ENCODE data around the gene KSR1. TPM values are rescaled to one million over a fixed set of nuclear protein-coding genes. Genes with fewer than 3 reads are reported as not detected.
A peak's percentile ranks its signal among the peaks of the same experiment; 100 is the strongest.
"Not testable (repeated sequence)": the region's sequence is repeated elsewhere in the genome, so short reads cannot be mapped to it uniquely, and the experiment has no call there.

KSR1 gene
- total RNA-seq, 1 experiment from 2014 or later, result 41.7 TPM

- POLR2A ChIA-PET (ENCODE audit: low non-redundant PET), result no interaction called here
Measured at GRCh38 chr17:27651411-27652345, 195.4 kb downstream of the KSR1 start.

GRCh38 chr17:27653449-27653971 lies 197.3 kb downstream of the KSR1 start:
- H3K36me3 ChIP-seq (ENCODE audit: insufficient read depth, low read length, poor library complexity, severe bottlenecking); POLR2A ChIA-PET (ENCODE audit: low non-redundant PET); H3K27ac ChIP-seq (ENCODE audit: low read depth, low read length, poor library complexity, severe bottlenecking); H3K4me3 ChIP-seq (ENCODE audit: low read depth, low read length, poor library complexity, severe bottlenecking); H3K9me3 ChIP-seq (ENCODE audit: low read depth, low read length, poor library complexity, severe bottlenecking); DNase-seq (ENCODE audit: low spot score); BruUV-seq (replicated peaks); H3K4me1 ChIP-seq (ENCODE audit: insufficient read depth, low read length, poor library complexity, severe bottlenecking); H3K27me3 ChIP-seq (replicated peaks; ENCODE audit: insufficient read depth, low read depth, low read length, poor library complexity): not testable (repeated sequence)
- CTCF ChIA-PET, result interaction anchor here (0.6 to 0.9 kb wide), 2 partner anchors 22 to 227 kb away, joined by 3 read pairs; no protein-coding TSS in a partner anchor
- intact Hi-C loops (cut with micrococcal nuclease; ENCODE audit: unreplicated experiment), result loop anchor here (5.0 kb wide), 1 partner anchor 229 kb away; no protein-coding TSS in a partner anchor

More at GRCh38 chr17:27651411-27652345, 195.4 kb downstream of the KSR1 start:
- Histone ChIP-seq H3K36me3 (ENCODE audit: insufficient read depth, low read length, poor library complexity, severe bottlenecking) (no peaks in the 10 kb centered on the region), H3K27me3 (replicated peaks; ENCODE audit: insufficient read depth, low read depth, low read length, poor library complexity) (no peaks in the 10 kb centered on the region), H3K4me1 (ENCODE audit: insufficient read depth, low read length, poor library complexity, severe bottlenecking) (no peaks in the 10 kb centered on the region), H3K27ac (ENCODE audit: low read depth, low read length, poor library complexity, severe bottlenecking) (no peak overlapping the region), H3K4me3 (ENCODE audit: low read depth, low read length, poor library complexity, severe bottlenecking) (no peak overlapping the region), H3K9me3 (ENCODE audit: low read depth, low read length, poor library complexity, severe bottlenecking) (no peaks in the 10 kb centered on the region)
- TF ChIP-seq EZH2 (IDR thresholded peaks at IDR 0.05; ENCODE audit: borderline replicate concordance, low read depth, low read length, poor library complexity, severe bottlenecking) (no peak), CTCF (conservative IDR thresholded peaks at IDR 0.05; ENCODE audit: low read depth, low read length) (peak; percentile 73)
- intact Hi-C loops (cut with micrococcal nuclease; ENCODE audit: unreplicated experiment), result loop anchor here (2.0 to 5.0 kb wide), 2 partner anchors 49 to 231 kb away; no protein-coding TSS in a partner anchor
- no TSS peak for BruUV-seq (replicated peaks)
- peak; percentile 66 for DNase-seq (ENCODE audit: low spot score)
- CTCF ChIA-PET, result interaction anchor here (0.7 to 1.5 kb wide), 3 partner anchors 19 to 406 kb away, joined by 3 to 14 read pairs (median 3); no protein-coding TSS in a partner anchor

- BruUV-seq (replicated peaks), result no TSS peak
- H3K27ac ChIP-seq (ENCODE audit: low read depth, low read length, poor library complexity, severe bottlenecking), result no peak overlapping the region
- H3K36me3 ChIP-seq (ENCODE audit: insufficient read depth, low read length, poor library complexity, severe bottlenecking), result no peaks in the 10 kb centered on the region
- no peak for DNase-seq (ENCODE audit: low spot score)
- no peak overlapping the region for H3K4me3 ChIP-seq (ENCODE audit: low read depth, low read length, poor library complexity, severe bottlenecking)
- H3K27me3 ChIP-seq (replicated peaks; ENCODE audit: insufficient read depth, low read depth, low read length, poor library complexity), result no peaks in the 10 kb centered on the region
- no peaks in the 10 kb centered on the region for H3K9me3 ChIP-seq (ENCODE audit: low read depth, low read length, poor library complexity, severe bottlenecking)
- ChIA-PET CTCF (interaction anchor here (0.6 to 1.8 kb wide), 4 partner anchors 22 to 226 kb away, joined by 3 to 15 read pairs (median 4); no protein-coding TSS in a partner anchor), POLR2A (ENCODE audit: low non-redundant PET) (no interaction called here)
- intact Hi-C loops (cut with micrococcal nuclease; ENCODE audit: unreplicated experiment), result loop anchor here (1.0 to 5.0 kb wide), 2 partner anchors 102 to 228 kb away; no protein-coding TSS in a partner anchor
- no peaks in the 10 kb centered on the region for H3K4me1 ChIP-seq (ENCODE audit: insufficient read depth, low read length, poor library complexity, severe bottlenecking)
- TF ChIP-seq EZH2 (IDR thresholded peaks at IDR 0.05; ENCODE audit: borderline replicate concordance, low read depth, low read length, poor library complexity, severe bottlenecking) (no peak), CTCF (conservative IDR thresholded peaks at IDR 0.05; ENCODE audit: low read depth, low read length) (no peak)
Measured at GRCh38 chr17:27654136-27654535, 197.9 kb downstream of the KSR1 start.
